Duodenal mucosa (tissue), 2 donors: ENCODE measurements around the gene CD99.

Experiments
- H3K27ac ChIP-seq: one replicate; pipeline ENCODE4 v1.7.0; 2013; ENCODE audit warnings: low read depth, low read length
- H3K27me3 ChIP-seq, 2 donors: one replicate each; pipeline ENCODE4 v1.7.0; 2013; ENCODE audit warnings: low read length in 2 of 2, control low read depth in 1 of 2; ENCODE audit not compliant: insufficient read depth in 2 of 2, control insufficient read depth in 1 of 2
- H3K36me3 ChIP-seq, 2 donors: one replicate each; pipeline ENCODE4 v1.7.0; 2013; ENCODE audit warnings: low read length in 2 of 2, control low read depth in 1 of 2; ENCODE audit not compliant: insufficient read depth in 2 of 2, control insufficient read depth in 1 of 2
- H3K4me1 ChIP-seq, 2 donors: one replicate each; pipeline ENCODE4 v1.7.0; 2013; ENCODE audit warnings: low read length in 2 of 2, control low read depth in 1 of 2; ENCODE audit not compliant: insufficient read depth in 2 of 2, control insufficient read depth in 1 of 2
- H3K4me3 ChIP-seq, 2 donors: one replicate each; pipeline ENCODE4 v1.7.0; 2013; ENCODE audit warnings: low read length in 2 of 2, low read depth in 1 of 2
- H3K9ac ChIP-seq, 2 donors: one replicate each; pipeline ENCODE4 v1.7.0; 2013; ENCODE audit warnings: low read length in 2 of 2, low read depth in 1 of 2
- H3K9me3 ChIP-seq, 2 donors: one replicate each; pipeline ENCODE4 v1.7.0; 2013; ENCODE audit warnings: low read length in 2 of 2, control low read depth in 1 of 2; ENCODE audit not compliant: control insufficient read depth in 1 of 2

Gene CD99

GRCh38 chrX:2656257-2656836 is 34.7 kb upstream of the CD99 start:
- peaks cover 12 to 13% of the 10 kb centered on the region in 2 donors for H3K4me1 ChIP-seq
- no peak overlapping the region for H3K4me3 ChIP-seq
- H3K9ac ChIP-seq, result no peak overlapping the region
- H3K36me3 ChIP-seq, result no peaks in the 10 kb centered on the region
- H3K27ac ChIP-seq, result no peak overlapping the region
- H3K9me3 ChIP-seq, result no peaks in the 10 kb centered on the region
- H3K27me3 ChIP-seq, result no peaks in the 10 kb centered on the region

- Histone ChIP-seq H3K36me3 (no peaks in the 10 kb centered on the region), H3K4me1 (peaks cover 12 to 13% of the 10 kb centered on the region in 2 donors), H3K9ac (no peak overlapping the region), H3K27ac (no peak overlapping the region), H3K27me3 (no peaks in the 10 kb centered on the region), H3K9me3 (no peaks in the 10 kb centered on the region), H3K4me3 (no peak overlapping the region)
These were observed 33.5 kb upstream of the CD99 start for GRCh38 chrX:2657532-2658113.

DNA sequence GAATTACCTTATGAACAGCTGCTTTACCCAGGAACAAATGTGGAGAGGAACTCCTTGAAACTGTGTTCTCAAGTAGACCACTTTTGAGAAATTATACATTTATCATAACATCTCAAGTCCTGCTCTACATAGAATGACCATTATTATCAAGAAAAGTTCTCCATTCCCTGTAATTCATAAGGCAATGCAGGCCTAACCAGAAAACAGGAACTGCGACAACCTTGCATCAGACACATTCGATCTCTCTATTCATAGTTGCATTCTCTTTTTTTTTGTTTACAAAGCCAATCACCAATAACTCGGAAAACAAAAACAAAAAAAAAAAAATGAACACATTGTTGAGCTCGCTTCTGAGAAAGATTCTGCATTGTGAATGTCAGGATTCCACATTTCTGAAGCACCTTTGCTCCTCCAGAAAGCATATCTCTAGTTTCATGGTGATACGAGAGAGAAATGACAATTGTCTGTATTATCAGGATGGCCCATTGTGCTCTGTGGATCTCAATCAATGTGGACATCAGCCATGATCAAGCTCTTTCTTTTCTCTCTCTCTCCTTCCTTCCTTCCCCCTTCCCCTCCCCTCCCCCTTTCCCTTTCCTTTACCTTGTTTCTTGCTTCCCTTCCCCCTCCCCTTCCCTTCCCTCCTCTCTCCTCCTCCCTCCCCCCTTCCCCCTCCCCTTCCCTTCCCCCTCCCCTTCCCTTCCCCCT is 32.4 kb upstream of the CD99 start:
- H3K4me1 ChIP-seq, result peaks cover 12 to 13% of the 10 kb centered on the region in 2 donors
- no peak overlapping the region for H3K9ac ChIP-seq
- no peaks in the 10 kb centered on the region for H3K9me3 ChIP-seq
- no peaks in the 10 kb centered on the region for H3K36me3 ChIP-seq
- no peaks in the 10 kb centered on the region for H3K27me3 ChIP-seq
- no peak overlapping the region for H3K27ac ChIP-seq
- H3K4me3 ChIP-seq, result no peak overlapping the region

DNA sequence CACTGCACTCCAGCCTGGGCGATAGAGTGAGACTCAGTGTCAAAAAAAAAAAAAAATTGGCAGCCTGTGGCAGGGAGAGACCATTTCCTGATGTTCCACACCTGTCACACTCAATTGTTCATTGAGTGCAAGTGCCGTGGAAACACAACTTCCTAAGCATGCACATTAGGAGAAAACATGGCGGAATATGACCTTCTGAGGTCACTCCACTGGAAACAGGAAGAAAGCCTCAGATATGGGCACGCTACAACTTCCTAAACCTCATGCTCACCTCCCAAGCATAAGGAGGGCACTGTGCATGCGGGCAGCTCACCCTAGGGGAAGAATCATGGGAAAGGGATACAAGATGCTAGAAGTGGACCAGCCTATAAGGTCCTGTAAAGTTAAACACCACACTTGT is 28.5 kb upstream of the CD99 start:
- Histone ChIP-seq H3K4me3 (no peak overlapping the region), H3K27me3 (no peaks in the 10 kb centered on the region), H3K9me3 (no peaks in the 10 kb centered on the region), H3K27ac (no peak overlapping the region), H3K9ac (no peak overlapping the region), H3K4me1 (peaks cover 8 to 9% of the 10 kb centered on the region in 2 donors), H3K36me3 (no peaks in the 10 kb centered on the region)

- H3K4me1 ChIP-seq, result peaks cover 8 to 9% of the 10 kb centered on the region in 2 donors
- no peak overlapping the region for H3K4me3 ChIP-seq
- H3K36me3 ChIP-seq, result no peaks in the 10 kb centered on the region
- H3K9me3 ChIP-seq, result no peaks in the 10 kb centered on the region
- H3K9ac ChIP-seq, result no peak overlapping the region
- no peaks in the 10 kb centered on the region for H3K27me3 ChIP-seq
- no peak overlapping the region for H3K27ac ChIP-seq
These were observed 26.6 kb upstream of the CD99 start for GRCh38 chrX:2664502-2664901.

- H3K27ac ChIP-seq, result no peak overlapping the region
- no peaks in the 10 kb centered on the region for H3K27me3 ChIP-seq
- H3K36me3 ChIP-seq, result no peaks in the 10 kb centered on the region
- peaks cover 8 to 9% of the 10 kb centered on the region in 2 donors for H3K4me1 ChIP-seq
- H3K9me3 ChIP-seq, result no peaks in the 10 kb centered on the region
- H3K9ac ChIP-seq, result no peak overlapping the region
- no peak overlapping the region for H3K4me3 ChIP-seq
These were observed 25.4 kb upstream of the CD99 start for GRCh38 chrX:2665387-2666304.

- Histone ChIP-seq H3K4me3 (no peak overlapping the region), H3K36me3 (no peaks in the 10 kb centered on the region)
These were observed 24.6 kb upstream of the CD99 start for GRCh38 chrX:2666491-2666890.

GRCh38 chrX:2670978-2671377 is 20.1 kb upstream of the CD99 start:
- Histone ChIP-seq H3K9me3 (no peaks in the 10 kb centered on the region), H3K27me3 (no peaks in the 10 kb centered on the region), H3K9ac (no peak overlapping the region), H3K36me3 (no peaks in the 10 kb centered on the region), H3K27ac (no peak overlapping the region), H3K4me1 (peaks cover 2 to 3% of the 10 kb centered on the region in 2 donors), H3K4me3 (no peak overlapping the region)

More at GRCh38 chrX:2666491-2666890, 24.6 kb upstream of the CD99 start:
- Histone ChIP-seq H3K9me3 (no peaks in the 10 kb centered on the region), H3K9ac (no peak overlapping the region), H3K27ac (no peak overlapping the region), H3K4me1 (peaks cover 8 to 9% of the 10 kb centered on the region in 2 donors), H3K27me3 (no peaks in the 10 kb centered on the region)

GRCh38 chrX:2672084-2672483 is 19.0 kb upstream of the CD99 start:
- no peaks in the 10 kb centered on the region for H3K27me3 ChIP-seq
- H3K4me3 ChIP-seq, result no peak overlapping the region
- H3K27ac ChIP-seq, result no peak overlapping the region
- H3K36me3 ChIP-seq, result no peaks in the 10 kb centered on the region
- no peaks in the 10 kb centered on the region for H3K9me3 ChIP-seq
- H3K9ac ChIP-seq, result no peak overlapping the region
- H3K4me1 ChIP-seq, result peaks cover 7 to 11% of the 10 kb centered on the region in 2 donors

GRCh38 chrX:2673611-2674010 is 17.5 kb upstream of the CD99 start:
- Histone ChIP-seq H3K9ac (no peak overlapping the region), H3K9me3 (no peaks in the 10 kb centered on the region), H3K27me3 (no peaks in the 10 kb centered on the region), H3K4me3 (no peak overlapping the region), H3K36me3 (no peaks in the 10 kb centered on the region), H3K4me1 (peaks cover 14 to 18% of the 10 kb centered on the region in 2 donors), H3K27ac (no peak overlapping the region)
